ENCODE data around the gene NEUROG1. TPM values are rescaled to one million over a fixed set of nuclear protein-coding genes. Genes with fewer than 3 reads are reported as not detected.

Gene NEUROG1
- total RNA-seq, 2 donors from 2014 or later = not detected

DNA sequence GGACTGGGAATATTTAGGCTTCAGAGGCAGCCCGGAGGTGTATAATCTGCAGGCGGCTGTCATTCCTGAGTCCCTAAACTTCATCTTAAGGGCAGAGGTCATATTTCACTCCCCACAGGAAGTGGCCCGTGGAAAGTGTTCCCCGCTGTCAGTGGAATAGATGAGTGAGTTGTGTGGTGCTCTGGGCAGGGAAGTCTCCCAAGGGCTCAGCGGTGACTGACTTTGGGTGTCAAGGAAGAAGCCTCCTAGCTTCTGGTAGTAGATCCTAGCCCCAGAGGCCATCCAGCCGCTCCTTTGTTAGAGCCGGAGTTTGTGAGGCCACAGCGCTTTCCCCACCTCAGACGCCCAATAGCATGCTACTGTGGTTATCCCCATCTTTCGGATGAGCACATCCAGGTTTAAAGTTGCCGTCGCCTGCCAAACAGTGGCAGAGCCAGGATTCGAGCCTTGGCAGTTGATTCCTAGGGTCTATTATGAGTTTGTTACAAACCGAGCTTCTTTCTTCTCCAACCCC lies 44.7 kb downstream of the NEUROG1 start:
- no peak for TF ChIP-seq POLR2A (IDR thresholded peaks at IDR 0.05)
- TF ChIP-seq, protein P1, sequence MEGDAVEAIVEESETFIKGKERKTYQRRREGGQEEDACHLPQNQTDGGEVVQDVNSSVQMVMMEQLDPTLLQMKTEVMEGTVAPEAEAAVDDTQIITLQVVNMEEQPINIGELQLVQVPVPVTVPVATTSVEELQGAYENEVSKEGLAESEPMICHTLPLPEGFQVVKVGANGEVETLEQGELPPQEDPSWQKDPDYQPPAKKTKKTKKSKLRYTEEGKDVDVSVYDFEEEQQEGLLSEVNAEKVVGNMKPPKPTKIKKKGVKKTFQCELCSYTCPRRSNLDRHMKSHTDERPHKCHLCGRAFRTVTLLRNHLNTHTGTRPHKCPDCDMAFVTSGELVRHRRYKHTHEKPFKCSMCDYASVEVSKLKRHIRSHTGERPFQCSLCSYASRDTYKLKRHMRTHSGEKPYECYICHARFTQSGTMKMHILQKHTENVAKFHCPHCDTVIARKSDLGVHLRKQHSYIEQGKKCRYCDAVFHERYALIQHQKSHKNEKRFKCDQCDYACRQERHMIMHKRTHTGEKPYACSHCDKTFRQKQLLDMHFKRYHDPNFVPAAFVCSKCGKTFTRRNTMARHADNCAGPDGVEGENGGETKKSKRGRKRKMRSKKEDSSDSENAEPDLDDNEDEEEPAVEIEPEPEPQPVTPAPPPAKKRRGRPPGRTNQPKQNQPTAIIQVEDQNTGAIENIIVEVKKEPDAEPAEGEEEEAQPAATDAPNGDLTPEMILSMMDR (IDR thresholded peaks at IDR 0.05) = no peak
- no peak for TF ChIP-seq POLR2AphosphoS5 (IDR thresholded peaks at IDR 0.05)
- intact Hi-C loops (cut with DNase I) = no loop called here
- H3K9me3 ChIP-seq = no peaks in the 10 kb centered on the region
- WGBS = 63% methylated on average over 14 of the region's 14 CpGs
- H3K27me3 ChIP-seq (replicated peaks; ENCODE audit: insufficient read depth) = no peaks in the 10 kb centered on the region
- DNase-seq (ENCODE audit: low spot score) = no peak
- no peaks in the 10 kb centered on the region for H3K36me3 ChIP-seq
- H3K4me1 ChIP-seq (replicated peaks) = no peaks in the 10 kb centered on the region
- H3K4me3 ChIP-seq = no peak overlapping the region
- no peak overlapping the region for H3K27ac ChIP-seq

DNA sequence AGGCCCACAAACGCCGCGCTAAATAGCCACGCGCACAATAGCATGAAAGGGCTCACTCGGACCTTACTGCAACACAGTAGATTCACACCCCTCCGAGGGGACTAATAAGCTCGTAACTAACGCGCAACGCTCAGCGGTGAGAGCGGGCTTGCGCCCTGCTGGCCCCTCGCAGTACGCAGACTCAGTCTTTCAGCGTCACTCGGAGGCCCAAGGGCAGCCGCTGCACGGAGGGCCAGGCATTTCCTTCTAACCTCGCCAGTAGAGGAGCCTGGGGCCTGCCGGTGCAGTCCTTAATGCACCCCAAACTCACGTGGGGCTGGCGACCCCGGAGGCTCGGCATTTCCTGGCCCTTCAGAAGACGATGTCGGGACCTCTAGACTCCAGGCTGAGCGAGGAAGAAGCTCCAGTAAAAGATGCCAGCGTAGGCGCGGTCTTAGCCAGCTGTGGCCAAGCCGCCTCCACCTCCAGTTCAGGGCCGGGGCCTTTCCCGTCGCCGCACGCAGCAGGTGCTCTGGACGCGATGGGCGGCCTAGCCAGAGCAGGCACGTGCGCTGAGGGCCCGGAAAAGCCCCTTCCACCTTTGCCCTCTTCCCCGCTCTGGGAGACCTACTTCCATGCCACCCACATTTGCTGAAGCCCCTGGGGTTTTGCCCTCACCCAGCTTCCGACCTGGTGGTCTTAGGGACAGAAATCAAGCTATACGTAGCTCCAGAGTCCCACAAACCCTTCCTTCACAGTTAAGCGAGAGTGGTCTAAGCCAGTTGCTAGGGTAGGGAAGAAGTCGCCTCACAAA lies 45.3 kb downstream of the NEUROG1 start:
- Histone ChIP-seq H3K36me3 (no peaks in the 10 kb centered on the region), H3K4me3 (no peak overlapping the region), H3K4me1 (replicated peaks) (no peaks in the 10 kb centered on the region), H3K27me3 (replicated peaks; ENCODE audit: insufficient read depth) (no peaks in the 10 kb centered on the region), H3K9me3 (no peaks in the 10 kb centered on the region), H3K27ac (no peak overlapping the region)
- TF ChIP-seq, protein P1 (IDR thresholded peaks at IDR 0.05) = no peak
- TF ChIP-seq POLR2A (IDR thresholded peaks at IDR 0.05) (no peak), POLR2AphosphoS5 (IDR thresholded peaks at IDR 0.05) (no peak)
- intact Hi-C loops (cut with DNase I) = no loop called here
- DNase-seq (ENCODE audit: low spot score) = no peak
- WGBS = 75% methylated on average over 39 of the region's 49 CpGs

DNA sequence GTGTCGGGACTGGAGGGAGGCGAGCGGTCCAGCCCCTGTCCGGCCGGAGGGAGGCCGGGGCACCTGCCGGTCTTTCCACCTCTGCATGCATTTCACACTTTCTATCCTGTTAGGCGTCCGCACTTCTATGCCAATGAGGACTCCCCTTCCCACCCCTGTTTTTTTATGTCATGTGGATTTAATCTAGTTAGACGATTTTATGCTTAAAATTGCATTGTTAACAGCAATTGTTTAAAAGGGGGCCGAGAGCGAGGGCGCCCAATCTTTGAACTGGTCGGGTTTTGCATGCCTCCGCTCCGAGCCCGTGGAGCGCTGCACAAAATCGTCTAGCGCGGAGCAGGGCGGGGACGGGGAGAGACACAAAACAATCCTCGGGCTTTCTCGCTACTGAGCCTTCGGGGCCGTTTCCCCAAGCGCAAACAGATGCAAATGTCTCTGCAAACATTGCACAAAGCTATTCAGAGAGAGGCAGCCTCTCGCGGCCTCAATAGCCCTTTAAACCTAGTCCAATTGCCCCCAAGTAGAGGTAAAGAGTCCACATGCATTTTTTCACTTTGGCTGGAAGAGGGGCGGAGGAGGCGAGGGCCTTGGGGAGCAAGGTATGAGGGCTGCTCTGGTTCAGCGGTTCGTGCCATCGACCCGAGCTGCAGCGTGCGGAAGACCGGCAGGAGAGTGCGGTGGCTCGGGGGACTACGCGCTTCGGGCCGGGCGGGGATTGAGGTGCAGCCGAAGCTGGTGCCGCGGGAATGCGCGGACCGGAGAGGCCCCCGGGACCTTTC lies 46.1 kb downstream of the NEUROG1 start:
- Histone ChIP-seq H3K4me1 (replicated peaks) (no peaks in the 10 kb centered on the region), H3K27me3 (replicated peaks; ENCODE audit: insufficient read depth) (no peaks in the 10 kb centered on the region), H3K27ac (no peak overlapping the region), H3K4me3 (peak overlapping the region in 1 of 2 donors; percentile 14), H3K9me3 (no peaks in the 10 kb centered on the region), H3K36me3 (no peaks in the 10 kb centered on the region)
- TF ChIP-seq POLR2A (IDR thresholded peaks at IDR 0.05) (no peak), POLR2AphosphoS5 (IDR thresholded peaks at IDR 0.05) (no peak)
- TF ChIP-seq, protein P1 (IDR thresholded peaks at IDR 0.05) = no peak
- WGBS = 28% methylated on average over 37 of the region's 53 CpGs
- no peak for DNase-seq (ENCODE audit: low spot score)
- intact Hi-C loops (cut with DNase I) = no loop called here

DNA sequence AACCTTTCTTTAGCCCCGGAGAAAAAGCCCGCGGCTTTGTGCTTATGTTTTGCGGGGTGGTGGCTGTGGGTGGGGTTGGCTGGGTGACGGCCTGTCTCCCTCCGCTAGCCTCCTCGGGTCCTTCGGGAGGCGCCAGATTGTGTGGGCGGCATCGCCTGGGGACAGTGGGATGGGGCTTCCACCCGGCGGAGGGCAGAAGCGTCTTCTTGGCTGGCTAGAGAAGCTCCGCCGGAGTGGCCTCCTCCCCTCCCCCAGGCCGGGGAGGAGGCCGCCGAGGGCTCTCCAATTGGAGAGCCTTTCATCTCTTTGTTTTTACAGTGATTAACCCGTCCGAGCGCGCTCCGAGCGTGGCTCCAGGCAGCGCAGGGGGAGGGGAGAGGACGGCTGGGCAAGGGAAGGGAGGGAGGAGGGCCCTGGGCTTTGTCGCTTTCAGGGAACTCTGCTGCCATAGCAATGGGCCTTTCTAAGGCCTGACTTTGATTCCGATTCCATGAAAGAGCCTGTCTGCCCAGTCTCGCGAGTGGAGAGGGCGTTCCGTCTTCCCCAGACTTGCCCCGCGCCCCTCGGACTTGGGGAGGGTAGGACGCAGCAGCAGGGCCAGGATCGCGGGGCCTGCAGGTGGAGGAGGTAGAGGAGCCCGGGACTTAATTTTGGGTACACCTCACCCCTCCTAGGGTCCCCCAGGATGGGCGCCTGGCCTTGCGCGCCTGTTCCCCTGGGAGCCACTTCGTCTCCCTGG lies 46.9 kb downstream of the NEUROG1 start:
- intact Hi-C loops (cut with DNase I) = no loop called here
- WGBS = 1% methylated on average over 43 of the region's 44 CpGs
- no peaks in the 10 kb centered on the region for H3K27me3 ChIP-seq (replicated peaks; ENCODE audit: insufficient read depth)
- no peaks in the 10 kb centered on the region for H3K9me3 ChIP-seq
- H3K4me1 ChIP-seq (replicated peaks) = no peaks in the 10 kb centered on the region
- DNase-seq (ENCODE audit: low spot score) = no peak
- H3K36me3 ChIP-seq = no peaks in the 10 kb centered on the region
- H3K4me3 ChIP-seq = peak overlapping the region; percentile 13 to 14
- no peak overlapping the region for H3K27ac ChIP-seq
- TF ChIP-seq, protein P1 (IDR thresholded peaks at IDR 0.05) = no peak
